IPS-20b (cell line): ENCODE results near the gene VASH2.

Experiments used
- H3K27ac ChIP-seq: one replicate; pipeline ENCODE4 v1.5.1; 2013; ENCODE audit warnings: low read length
- H3K27me3 ChIP-seq: 2 replicates; pipeline ENCODE4 v1.6.1; 2013; ENCODE audit warnings: mild to moderate bottlenecking, low read length, inconsistent platforms; ENCODE audit not compliant: insufficient read depth
- H3K36me3 ChIP-seq: 2 replicates; pipeline ENCODE4 v1.6.1; 2013; ENCODE audit warnings: low read depth, mild to moderate bottlenecking, inconsistent platforms, low read length, moderate library complexity; ENCODE audit not compliant: insufficient read depth
- H3K4me1 ChIP-seq: 2 replicates; pipeline ENCODE4 v1.6.1; 2013; ENCODE audit warnings: mild to moderate bottlenecking, control low read depth, inconsistent platforms, low read length, moderate library complexity; ENCODE audit not compliant: insufficient read depth
- H3K4me3 ChIP-seq: 2 replicates; pipeline ENCODE4 v1.5.1; 2013; ENCODE audit warnings: mild to moderate bottlenecking, low read length, inconsistent platforms
- H3K9ac ChIP-seq: 2 replicates; pipeline ENCODE4 v1.6.1; 2013; ENCODE audit warnings: low read depth, mild to moderate bottlenecking, inconsistent platforms, low read length, moderate library complexity
- H3K9me3 ChIP-seq: 2 replicates; pipeline ENCODE4 v1.6.1; 2013; ENCODE audit warnings: mild to moderate bottlenecking, low read depth, low read length, inconsistent platforms; ENCODE audit not compliant: insufficient read depth

Gene VASH2

DNA sequence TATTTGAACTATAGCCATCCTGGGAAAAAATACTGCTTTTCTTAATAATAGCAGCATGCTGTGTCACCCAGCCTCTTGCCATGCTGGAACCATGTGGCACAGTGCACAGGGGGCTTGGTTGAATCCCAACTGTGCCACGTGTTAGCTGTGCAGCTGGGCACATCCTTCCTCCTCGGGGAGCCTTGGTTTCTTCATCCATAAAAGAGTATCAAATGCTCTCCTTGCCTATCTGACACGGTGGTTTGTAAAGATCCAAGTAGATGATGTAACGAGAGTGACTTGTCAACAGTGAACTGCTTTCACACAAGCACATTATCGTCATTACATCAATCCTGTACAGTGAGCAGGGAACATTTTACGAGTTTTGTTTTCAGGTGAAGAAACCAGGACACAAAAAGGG is 24.4 kb downstream of the VASH2 start:
- H3K9me3 ChIP-seq: no peaks in the 10 kb centered on the region
- H3K4me1 ChIP-seq: no peaks in the 10 kb centered on the region
- no peaks in the 10 kb centered on the region for H3K27me3 ChIP-seq
- no peak overlapping the region for H3K9ac ChIP-seq
- H3K27ac ChIP-seq: no peak overlapping the region
- no peak overlapping the region for H3K4me3 ChIP-seq
- H3K36me3 ChIP-seq: peaks cover 100% of the 10 kb centered on the region

DNA sequence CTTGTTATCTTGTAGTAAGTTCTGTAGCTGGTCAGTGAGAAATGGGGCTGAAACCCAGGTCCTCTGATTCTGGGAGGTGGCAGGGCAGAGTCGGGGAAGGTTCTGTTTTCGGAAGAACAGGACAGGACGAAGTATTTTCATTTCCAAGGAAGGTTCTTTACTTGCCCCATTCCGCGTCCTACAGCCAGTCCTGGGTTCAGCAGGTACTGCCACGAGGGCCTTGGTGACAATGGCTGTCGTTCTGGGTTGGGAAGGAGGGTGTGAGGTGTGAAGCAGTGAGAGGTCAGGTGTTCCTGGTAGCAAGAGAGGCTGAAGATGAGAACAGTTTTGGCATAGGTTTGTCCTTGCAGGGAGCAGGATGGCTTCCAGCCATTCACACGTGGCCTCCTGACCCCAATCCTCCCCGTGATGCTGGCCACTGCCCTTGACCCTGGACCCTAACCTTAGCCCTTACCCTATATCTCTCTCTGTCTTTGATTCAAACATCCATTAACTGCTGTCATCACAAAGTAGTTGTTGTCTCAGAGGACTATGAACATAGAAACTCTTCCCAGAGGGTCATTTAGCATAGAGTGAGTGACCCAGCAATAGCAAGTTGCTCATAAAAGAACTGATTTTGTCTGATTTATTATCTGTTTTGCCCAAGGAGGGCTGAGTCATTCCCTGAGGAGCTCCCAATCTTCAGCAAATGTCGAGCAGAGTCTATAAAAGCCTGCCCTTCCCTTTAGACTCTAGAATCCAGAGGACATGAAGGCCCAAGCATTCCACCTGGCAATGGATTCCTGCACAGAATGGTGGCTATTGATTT is 25.0 kb downstream of the VASH2 start:
- no peak overlapping the region for H3K27ac ChIP-seq
- H3K4me1 ChIP-seq: no peaks in the 10 kb centered on the region
- peaks cover 99% of the 10 kb centered on the region for H3K36me3 ChIP-seq
- no peaks in the 10 kb centered on the region for H3K9me3 ChIP-seq
- no peaks in the 10 kb centered on the region for H3K27me3 ChIP-seq
- H3K4me3 ChIP-seq: no peak overlapping the region
- no peak overlapping the region for H3K9ac ChIP-seq

GRCh38 chr1:212976586-212976985 is 26.2 kb downstream of the VASH2 start:
- Histone ChIP-seq H3K4me1 (no peaks in the 10 kb centered on the region), H3K4me3 (no peak overlapping the region), H3K9me3 (no peaks in the 10 kb centered on the region), H3K27ac (no peak overlapping the region), H3K9ac (no peak overlapping the region), H3K36me3 (peaks cover 99% of the 10 kb centered on the region), H3K27me3 (no peaks in the 10 kb centered on the region)

GRCh38 chr1:212977781-212978645 is 27.7 kb downstream of the VASH2 start:
- H3K4me1 ChIP-seq: peaks cover 4% of the 10 kb centered on the region; the same call in 1 of the 2 replicates
- no peaks in the 10 kb centered on the region for H3K9me3 ChIP-seq
- no peaks in the 10 kb centered on the region for H3K27me3 ChIP-seq
- H3K4me3 ChIP-seq: no peak overlapping the region
- H3K9ac ChIP-seq: no peak overlapping the region
- no peak overlapping the region for H3K27ac ChIP-seq
- H3K36me3 ChIP-seq: peaks cover 99% of the 10 kb centered on the region

DNA sequence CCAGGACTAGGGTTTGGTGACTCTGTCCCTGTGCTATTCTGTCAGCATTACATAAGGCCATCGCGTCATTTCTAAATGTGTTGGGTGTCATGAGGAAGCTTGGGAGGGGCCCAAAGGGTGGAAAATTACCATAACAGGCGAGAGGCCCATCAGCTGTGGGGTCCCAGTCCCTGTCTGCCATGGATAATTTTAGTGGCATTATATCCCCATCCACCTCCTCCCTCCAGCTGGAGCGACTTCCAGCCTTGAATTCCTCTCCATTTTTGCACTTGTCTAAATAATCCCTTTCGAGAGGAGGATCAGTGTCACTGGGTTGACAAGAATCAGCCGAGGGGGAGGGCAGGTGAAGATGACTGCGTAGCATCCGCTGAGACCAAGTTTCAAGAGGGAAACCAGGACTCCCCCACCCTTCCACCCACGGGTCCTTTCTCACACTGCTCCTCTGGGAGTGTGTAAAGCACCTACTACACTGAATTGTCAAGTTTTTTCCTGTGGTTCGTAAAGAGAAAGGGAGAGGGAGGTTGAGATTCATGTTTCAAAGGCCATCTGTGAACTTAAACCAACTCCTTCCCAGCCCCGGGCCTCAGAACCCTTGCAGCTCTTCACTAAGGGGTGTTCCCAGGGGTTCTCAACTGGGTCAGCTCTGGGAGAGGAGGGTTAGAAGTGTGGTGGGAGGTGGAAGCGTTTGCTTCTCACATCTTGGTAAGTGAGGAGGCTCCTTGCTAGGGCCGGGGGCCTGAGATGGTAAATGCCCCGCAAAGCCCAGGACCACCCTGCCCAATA is 29.2 kb downstream of the VASH2 start:
- no peaks in the 10 kb centered on the region for H3K9me3 ChIP-seq
- H3K27me3 ChIP-seq: no peaks in the 10 kb centered on the region
- H3K4me1 ChIP-seq: peaks cover 4% of the 10 kb centered on the region; the same call in 1 of the 2 replicates
- no peak overlapping the region for H3K4me3 ChIP-seq
- H3K36me3 ChIP-seq: peaks cover 99% of the 10 kb centered on the region
- H3K27ac ChIP-seq: no peak overlapping the region
- H3K9ac ChIP-seq: no peak overlapping the region

DNA sequence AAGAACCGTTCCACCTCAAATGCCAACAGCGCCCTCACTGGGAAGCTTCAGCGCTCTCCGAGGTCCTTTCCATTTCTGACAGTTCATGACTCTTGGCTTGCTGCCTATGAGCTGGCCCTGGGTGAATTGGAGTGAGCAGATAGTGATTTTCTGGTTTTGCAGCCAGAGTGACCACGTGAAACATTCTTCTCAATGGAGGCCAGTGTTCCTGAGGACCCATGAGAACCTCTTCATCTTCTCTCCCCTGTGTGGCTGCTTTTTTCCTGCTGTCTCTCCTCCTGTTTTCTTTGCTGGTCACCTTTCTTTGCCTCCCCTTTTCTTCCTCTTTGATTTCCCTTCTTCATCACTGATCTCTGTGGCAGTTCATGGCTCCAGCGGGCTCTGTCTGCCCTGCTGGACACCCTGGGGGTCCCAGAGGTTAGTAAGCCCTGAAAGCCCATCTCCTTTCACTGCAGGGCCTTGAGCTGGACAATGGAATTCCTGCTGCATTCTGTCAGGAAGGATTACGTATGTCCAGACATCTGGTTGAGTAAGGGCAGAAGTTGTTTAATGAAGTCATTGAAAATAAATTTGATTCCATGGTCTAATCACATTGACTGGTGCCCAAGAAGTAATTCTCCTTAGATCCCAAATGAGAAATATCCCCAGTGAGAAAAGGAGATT is 29.9 kb downstream of the VASH2 start:
- peaks cover 99% of the 10 kb centered on the region for H3K36me3 ChIP-seq
- H3K27me3 ChIP-seq: no peaks in the 10 kb centered on the region
- no peak overlapping the region for H3K27ac ChIP-seq
- no peak overlapping the region for H3K4me3 ChIP-seq
- H3K9me3 ChIP-seq: no peaks in the 10 kb centered on the region
- peaks cover 4% of the 10 kb centered on the region; the same call in 1 of the 2 replicates for H3K4me1 ChIP-seq
- no peak overlapping the region for H3K9ac ChIP-seq

- H3K36me3 ChIP-seq: peaks cover 99% of the 10 kb centered on the region
- no peak overlapping the region for H3K27ac ChIP-seq
- H3K27me3 ChIP-seq: no peaks in the 10 kb centered on the region
- no peak overlapping the region for H3K4me3 ChIP-seq
- no peaks in the 10 kb centered on the region for H3K9me3 ChIP-seq
- H3K9ac ChIP-seq: no peak overlapping the region
- peaks cover 4% of the 10 kb centered on the region; the same call in 1 of the 2 replicates for H3K4me1 ChIP-seq
Observed at GRCh38 chr1:212981025-212981495, 30.7 kb downstream of the VASH2 start.

GRCh38 chr1:212981571-212982328 is 31.4 kb downstream of the VASH2 start:
- peaks cover 99% of the 10 kb centered on the region for H3K36me3 ChIP-seq
- no peaks in the 10 kb centered on the region for H3K9me3 ChIP-seq
- no peaks in the 10 kb centered on the region for H3K27me3 ChIP-seq
- H3K4me3 ChIP-seq: no peak overlapping the region
- H3K9ac ChIP-seq: no peak overlapping the region
- H3K27ac ChIP-seq: no peak overlapping the region
- H3K4me1 ChIP-seq: peaks cover 4% of the 10 kb centered on the region; the same call in 1 of the 2 replicates

DNA sequence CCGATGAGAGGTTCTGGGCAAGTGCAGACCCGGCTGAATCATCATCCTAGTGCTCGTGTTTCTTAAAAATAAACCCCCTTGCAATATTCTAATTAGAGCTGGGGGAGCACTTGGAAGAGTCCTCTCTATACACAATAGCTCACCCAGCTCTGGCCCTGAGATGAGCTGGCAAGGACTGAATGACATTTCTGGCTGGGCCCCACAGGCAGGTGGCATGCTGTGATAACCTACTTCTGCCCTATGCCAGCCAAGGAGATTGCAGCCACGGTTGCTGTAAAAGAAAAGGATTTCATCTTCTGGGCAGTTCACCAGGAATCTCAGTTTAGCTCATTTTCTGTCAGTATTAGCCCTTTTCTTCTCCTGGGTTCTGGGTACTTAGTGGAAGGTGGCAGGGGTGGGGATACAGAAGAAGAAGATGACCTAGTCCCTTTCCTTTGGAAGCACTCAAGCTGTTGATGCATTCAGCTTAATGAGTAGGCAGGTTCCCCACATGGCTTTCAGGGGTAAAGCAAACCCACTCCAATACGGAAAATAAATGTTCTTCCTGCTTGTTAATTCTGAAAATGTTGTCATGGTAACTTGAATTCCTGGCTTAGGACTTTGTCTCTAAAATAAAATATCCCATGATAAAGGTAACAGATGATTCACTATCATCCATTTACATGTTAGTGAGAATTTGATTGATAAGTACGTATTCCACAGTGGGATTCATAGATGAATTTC is 32.2 kb downstream of the VASH2 start:
- peaks cover 98% of the 10 kb centered on the region for H3K36me3 ChIP-seq

GRCh38 chr1:212983482-212983881 is 33.1 kb downstream of the VASH2 start:
- no peak overlapping the region for H3K27ac ChIP-seq
- no peaks in the 10 kb centered on the region for H3K9me3 ChIP-seq
- no peak overlapping the region for H3K4me3 ChIP-seq
- H3K4me1 ChIP-seq: peaks cover 4% of the 10 kb centered on the region; the same call in 1 of the 2 replicates
- peaks cover 98% of the 10 kb centered on the region for H3K36me3 ChIP-seq
- no peaks in the 10 kb centered on the region for H3K27me3 ChIP-seq
- no peak overlapping the region for H3K9ac ChIP-seq

More for the DNA sequence above, 32.2 kb downstream of the VASH2 start:
- Histone ChIP-seq H3K9ac (no peak overlapping the region), H3K27ac (no peak overlapping the region), H3K9me3 (no peaks in the 10 kb centered on the region), H3K4me1 (peaks cover 4% of the 10 kb centered on the region; the same call in 1 of the 2 replicates), H3K27me3 (no peaks in the 10 kb centered on the region), H3K4me3 (no peak overlapping the region)
